ENCODE measurements around the gene ACTRT2. TPM values are rescaled to one million over a fixed set of nuclear protein-coding genes. Genes with fewer than 3 reads are reported as not detected.
A peak's percentile ranks its signal among the peaks of the same experiment; 100 is the strongest.

The ACTRT2 gene
- total RNA-seq, 2 experiments from 2014 or later, result not detected

DNA sequence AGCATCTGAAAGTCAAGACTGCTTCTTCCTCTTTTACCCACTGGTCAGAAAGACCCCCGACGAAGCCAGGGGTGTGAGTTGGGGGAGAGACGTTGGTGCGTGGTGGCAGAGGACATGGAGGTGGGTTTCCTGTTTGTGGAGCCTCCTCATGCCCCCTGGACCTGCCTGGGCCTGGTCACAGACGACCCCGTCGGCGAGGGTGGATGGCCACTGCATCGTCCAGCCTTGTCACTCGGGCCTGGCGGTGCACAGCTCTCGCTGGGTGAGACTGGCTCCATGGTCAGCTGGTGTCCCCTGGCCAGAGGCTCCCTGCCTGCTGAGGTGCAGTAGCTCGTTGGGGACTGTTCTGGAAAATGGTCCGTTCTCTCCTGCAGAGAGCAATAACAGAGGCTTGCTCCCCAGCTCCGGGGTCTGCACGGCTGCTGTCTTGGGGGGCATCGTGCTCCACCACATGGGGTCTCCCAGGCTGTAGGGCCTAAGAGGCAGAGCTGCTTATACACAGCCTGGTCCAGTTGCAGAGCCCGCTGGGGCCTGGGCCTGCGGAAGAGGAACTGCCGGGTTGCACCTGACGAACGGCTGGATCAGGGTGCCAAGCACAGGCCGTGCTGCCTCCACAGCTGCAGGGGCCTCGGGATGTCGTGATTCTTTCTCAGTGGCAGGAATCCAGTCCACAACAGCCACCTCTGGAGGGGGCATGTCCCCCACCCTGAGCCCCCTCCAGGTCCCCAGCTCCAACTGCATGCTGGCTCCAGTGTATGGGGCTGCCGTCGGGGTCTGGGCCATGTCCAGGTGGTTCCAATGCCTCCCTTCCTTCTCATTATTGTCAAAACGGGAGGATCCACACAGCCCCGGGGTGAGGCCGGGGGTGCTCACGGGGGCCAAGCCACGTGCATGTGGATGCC, 18.0 kb upstream of the ACTRT2 start:
- no peak for DNase-seq
- no peaks in the 10 kb centered on the region for H3K36me3 Mint-ChIP-seq (ENCODE audit: low read depth)
- no peak overlapping the region for H3K27ac Mint-ChIP-seq
- no peaks in the 10 kb centered on the region for H3K4me1 Mint-ChIP-seq
- ChIA-PET CTCF (no interaction called here), POLR2A (no interaction called here)
- H3K9me3 Mint-ChIP-seq, result peaks cover 12% of the 10 kb centered on the region
- H3K27me3 Mint-ChIP-seq, result no peaks in the 10 kb centered on the region
- H3K4me3 Mint-ChIP-seq, result no peak overlapping the region

DNA sequence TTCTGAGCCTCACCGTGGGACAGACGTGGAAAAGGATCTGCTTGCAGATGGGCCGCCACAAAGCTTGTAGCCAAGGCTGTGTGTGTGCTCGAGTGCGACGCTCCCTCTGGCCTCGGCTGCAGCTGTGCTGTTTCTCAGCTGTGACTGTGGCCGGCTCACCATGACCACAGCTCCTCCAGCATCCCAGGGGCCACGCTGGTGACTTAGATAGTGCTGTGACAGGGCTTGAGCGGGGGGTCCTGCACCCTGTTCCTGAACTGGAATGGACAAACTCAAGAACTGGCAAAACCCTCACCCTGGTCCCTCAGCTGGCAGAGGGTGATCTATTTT, 17.4 kb upstream of the ACTRT2 start:
- CTCF ChIA-PET, result no interaction called here
- no peak for DNase-seq

DNA sequence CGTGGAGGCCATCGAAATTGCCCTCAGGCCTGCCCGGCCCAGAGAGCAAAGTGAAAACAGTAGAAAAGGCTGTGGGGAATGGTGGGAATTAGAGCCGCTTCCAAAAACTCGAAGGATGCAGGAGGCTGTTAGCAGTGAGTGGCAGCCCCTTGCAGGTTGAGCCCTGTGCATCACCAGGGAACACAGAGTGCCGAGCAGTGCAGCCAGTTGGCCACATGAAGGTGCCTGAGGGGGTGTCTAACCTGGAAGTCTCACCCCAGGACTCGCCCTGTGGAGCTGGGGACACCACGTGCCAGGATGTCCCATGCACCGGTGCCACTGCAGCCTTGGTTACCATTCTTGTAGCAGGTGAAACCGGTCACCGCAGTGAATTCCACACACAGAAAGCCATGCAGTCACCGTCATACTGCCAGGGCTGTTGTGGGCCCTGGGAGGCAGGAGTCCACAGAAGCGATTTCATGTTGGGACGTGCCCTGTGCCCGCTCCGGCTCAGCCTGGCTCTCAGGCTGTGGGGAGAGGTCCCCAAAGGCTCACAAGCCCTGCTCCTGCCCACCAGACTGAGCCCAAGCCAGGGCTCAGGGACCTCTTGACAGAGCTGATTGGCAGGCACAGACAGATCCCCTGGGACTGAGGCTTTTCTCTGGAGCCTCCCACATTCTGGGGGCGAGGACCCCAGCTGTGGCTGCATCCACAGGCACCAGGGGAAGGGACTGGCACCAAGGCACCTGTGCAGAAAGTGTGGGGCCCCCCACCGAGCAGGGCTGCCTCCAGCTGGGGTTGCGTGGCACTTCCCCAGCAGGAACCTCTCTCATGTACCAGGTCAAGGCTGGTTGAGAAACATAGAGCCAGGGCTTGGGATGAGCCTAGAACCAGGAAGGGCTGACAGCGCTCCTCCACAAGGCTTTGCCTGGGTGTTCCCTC, 16.7 kb upstream of the ACTRT2 start:
- Mint-ChIP-seq H3K4me3 (no peak overlapping the region), H3K4me1 (no peaks in the 10 kb centered on the region), H3K27me3 (no peaks in the 10 kb centered on the region), H3K36me3 (ENCODE audit: low read depth) (no peaks in the 10 kb centered on the region), H3K27ac (no peak overlapping the region), H3K9me3 (peaks cover 18% of the 10 kb centered on the region)
- no peak for DNase-seq
- CTCF ChIA-PET, result no interaction called here
- POLR2A ChIA-PET, result no interaction called here

More for the DNA sequence above, 17.4 kb upstream of the ACTRT2 start:
- Mint-ChIP-seq H3K9me3 (peaks cover 17% of the 10 kb centered on the region), H3K4me3 (no peak overlapping the region), H3K4me1 (no peaks in the 10 kb centered on the region), H3K36me3 (ENCODE audit: low read depth) (no peaks in the 10 kb centered on the region), H3K27me3 (no peaks in the 10 kb centered on the region), H3K27ac (no peak overlapping the region)
- POLR2A ChIA-PET, result no interaction called here

DNA sequence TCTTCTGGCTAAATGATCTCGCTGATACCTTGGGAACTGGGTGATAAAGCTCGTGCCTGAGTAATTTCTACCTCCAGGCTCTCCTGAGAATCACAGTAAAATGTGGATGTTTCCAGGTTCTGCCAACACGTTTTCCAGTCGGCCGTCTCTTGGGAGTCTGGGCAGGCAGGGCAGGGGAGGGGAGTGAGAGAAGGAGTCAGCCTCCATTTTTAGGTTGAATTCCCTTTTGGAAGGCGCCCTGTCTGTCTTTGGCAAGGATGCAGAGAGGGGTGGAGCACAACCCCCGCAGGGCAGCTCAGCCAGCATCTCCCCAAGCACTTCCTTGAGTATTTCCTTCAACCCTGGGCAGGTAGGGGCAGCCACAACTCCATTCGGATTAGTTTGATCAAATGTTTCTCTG, 15.5 kb upstream of the ACTRT2 start:
- ChIA-PET POLR2A (no interaction called here), CTCF (no interaction called here)
- no peak overlapping the region for H3K4me3 Mint-ChIP-seq
- no peaks in the 10 kb centered on the region for H3K4me1 Mint-ChIP-seq
- H3K27ac Mint-ChIP-seq, result no peak overlapping the region
- H3K27me3 Mint-ChIP-seq, result no peaks in the 10 kb centered on the region
- DNase-seq, result no peak
- no peaks in the 10 kb centered on the region for H3K36me3 Mint-ChIP-seq (ENCODE audit: low read depth)
- peaks cover 18% of the 10 kb centered on the region for H3K9me3 Mint-ChIP-seq

DNA sequence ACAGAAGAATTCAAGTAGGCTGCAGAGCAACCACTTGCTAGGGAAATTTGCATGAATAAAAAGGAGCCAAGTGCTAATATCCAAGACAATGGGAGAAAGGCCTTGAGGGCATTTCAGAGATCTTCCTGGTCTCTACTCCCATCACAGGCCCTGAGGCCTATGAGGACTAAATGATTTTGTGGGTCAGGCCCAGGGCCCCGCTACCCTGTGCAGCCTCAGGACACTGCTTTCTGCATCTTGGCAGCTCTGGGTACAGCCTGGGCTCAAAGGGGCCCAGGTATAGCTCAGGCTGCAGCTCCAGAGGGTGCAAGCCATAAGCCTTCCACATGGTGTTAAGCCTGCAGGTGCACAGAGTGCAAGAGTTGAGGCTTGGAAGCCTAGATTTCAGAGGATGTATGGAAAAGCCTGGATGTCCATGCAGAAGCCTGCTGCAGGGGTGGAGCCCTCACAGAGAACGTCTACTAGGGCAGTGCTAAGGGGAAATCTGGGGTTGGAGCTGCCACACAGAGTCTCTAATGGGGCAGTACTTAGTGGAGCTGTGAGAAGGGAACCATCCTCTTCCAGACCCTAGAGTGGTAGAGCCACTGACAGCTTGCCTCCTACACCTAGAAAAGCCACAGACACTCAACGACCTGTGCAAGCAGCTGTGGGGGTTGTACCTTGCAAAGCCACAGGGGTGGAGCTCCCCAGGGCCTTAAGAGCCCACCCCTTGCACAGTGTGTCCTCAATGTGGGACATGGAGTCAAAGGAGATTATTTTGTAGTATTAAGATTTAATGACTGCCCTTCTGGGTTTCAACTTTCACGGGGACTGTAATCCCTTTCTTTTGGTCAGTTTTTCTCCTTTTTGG, 13.7 kb upstream of the ACTRT2 start:
- POLR2A ChIA-PET, result no interaction called here
- H3K27me3 Mint-ChIP-seq, result no peaks in the 10 kb centered on the region
- peaks cover 18% of the 10 kb centered on the region for H3K9me3 Mint-ChIP-seq
- no peak for DNase-seq
- no peak overlapping the region for H3K27ac Mint-ChIP-seq
- CTCF ChIA-PET, result no interaction called here
- H3K4me1 Mint-ChIP-seq, result no peaks in the 10 kb centered on the region
- H3K4me3 Mint-ChIP-seq, result no peak overlapping the region
- H3K36me3 Mint-ChIP-seq (ENCODE audit: low read depth), result no peaks in the 10 kb centered on the region

DNA sequence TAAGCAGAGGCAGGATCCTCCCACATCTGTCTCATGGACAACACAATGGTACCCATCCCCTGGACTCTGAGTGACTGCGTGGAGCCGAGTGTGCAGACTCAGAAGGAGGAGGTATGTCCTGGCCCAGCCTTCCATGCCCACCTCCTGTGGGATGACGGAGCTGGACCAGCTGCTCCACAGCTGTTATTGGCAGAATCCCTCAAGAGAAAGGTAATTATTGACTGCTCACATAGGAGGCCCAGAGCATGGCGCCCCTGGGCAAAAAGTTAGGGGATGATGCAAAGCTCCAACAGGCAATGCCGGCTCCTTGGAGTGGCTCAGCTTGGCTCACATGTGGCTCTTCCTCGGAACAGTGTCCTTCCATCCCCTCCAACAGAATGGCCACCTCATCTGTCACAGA, 12.2 kb upstream of the ACTRT2 start:
- no peaks in the 10 kb centered on the region for H3K36me3 Mint-ChIP-seq (ENCODE audit: low read depth)
- no peaks in the 10 kb centered on the region for H3K27me3 Mint-ChIP-seq
- H3K4me3 Mint-ChIP-seq, result no peak overlapping the region

GRCh38 chr1:3009556-3009955, 11.7 kb upstream of the ACTRT2 start:
- no peak for DNase-seq
- POLR2A ChIA-PET, result no interaction called here
- no peak overlapping the region for H3K27ac Mint-ChIP-seq
- H3K4me1 Mint-ChIP-seq, result no peaks in the 10 kb centered on the region
- peaks cover 18% of the 10 kb centered on the region for H3K9me3 Mint-ChIP-seq
- no peaks in the 10 kb centered on the region for H3K36me3 Mint-ChIP-seq (ENCODE audit: low read depth)
- H3K4me3 Mint-ChIP-seq, result no peak overlapping the region
- no peaks in the 10 kb centered on the region for H3K27me3 Mint-ChIP-seq
- CTCF ChIA-PET, result no interaction called here

More for the DNA sequence above, 12.2 kb upstream of the ACTRT2 start:
- ChIA-PET CTCF (no interaction called here), POLR2A (no interaction called here)
- no peak for DNase-seq
- Mint-ChIP-seq H3K9me3 (peaks cover 18% of the 10 kb centered on the region), H3K27ac (no peak overlapping the region), H3K4me1 (no peaks in the 10 kb centered on the region)

DNA sequence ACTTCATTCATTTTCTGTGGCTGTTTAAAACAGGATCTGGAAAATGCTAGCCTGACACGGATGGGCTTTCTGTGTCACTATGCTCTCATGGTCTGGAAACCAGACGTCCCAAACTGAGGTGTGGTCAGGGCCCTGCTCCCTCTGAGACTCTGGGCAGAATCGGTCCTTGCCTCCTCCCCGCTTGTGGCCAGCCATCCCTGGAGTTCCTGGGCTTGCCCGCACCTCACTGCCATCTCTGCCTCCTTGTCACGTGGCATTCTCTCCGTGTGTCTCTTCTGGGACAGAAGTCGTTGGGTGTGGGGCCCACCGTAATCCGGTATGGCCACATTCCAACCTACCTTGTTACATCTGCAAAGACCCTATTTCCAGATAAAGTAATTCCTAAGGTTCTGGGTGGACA, 10.1 kb upstream of the ACTRT2 start:
- Mint-ChIP-seq H3K27ac (no peak overlapping the region), H3K36me3 (ENCODE audit: low read depth) (no peaks in the 10 kb centered on the region), H3K4me1 (no peaks in the 10 kb centered on the region), H3K4me3 (no peak overlapping the region), H3K9me3 (peaks cover 18% of the 10 kb centered on the region), H3K27me3 (no peaks in the 10 kb centered on the region)
- CTCF ChIA-PET, result no interaction called here
- no peak for DNase-seq
- POLR2A ChIA-PET, result no interaction called here

DNA sequence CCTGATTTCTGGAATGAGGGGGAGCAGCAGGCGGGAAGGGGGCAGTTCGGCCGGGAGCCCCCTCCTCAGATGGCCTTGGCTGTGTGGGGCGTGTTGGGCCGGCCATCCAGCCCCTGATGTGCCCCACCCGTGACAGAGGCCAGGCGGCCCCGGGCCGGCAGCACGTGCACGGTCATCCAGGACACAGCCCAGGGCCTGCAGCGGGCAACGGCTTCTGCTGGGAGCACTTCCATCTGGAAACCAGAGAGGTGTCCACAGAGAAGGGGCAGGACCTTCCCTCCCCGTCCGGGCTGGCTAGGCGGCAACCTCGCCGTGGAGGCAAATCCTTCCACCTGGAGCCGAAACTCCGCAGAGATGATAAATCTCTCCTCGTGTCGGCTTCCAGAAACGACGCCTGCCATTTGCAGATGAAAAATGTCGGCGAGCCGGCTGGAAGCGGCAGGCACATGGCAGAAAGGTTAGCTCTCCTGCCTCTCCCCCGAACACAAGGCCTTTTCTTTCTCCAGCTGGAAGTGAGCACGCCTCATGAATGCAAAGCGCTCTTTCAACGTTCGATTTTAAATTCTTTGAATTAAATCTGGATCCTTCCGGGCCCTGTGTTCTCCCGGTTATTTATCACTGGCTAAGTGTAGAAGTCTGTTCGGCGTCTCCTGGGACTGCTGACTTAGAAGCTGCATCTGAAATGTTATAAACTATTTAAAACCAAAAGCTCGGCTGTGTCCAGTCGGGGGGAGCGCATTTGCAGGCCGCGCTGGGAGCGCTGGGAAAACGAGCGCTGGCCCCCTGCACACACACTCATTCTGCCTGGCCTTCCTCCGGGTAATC, 9.4 kb upstream of the ACTRT2 start:
- Mint-ChIP-seq H3K4me3 (no peak overlapping the region), H3K36me3 (ENCODE audit: low read depth) (no peaks in the 10 kb centered on the region), H3K9me3 (peaks cover 15% of the 10 kb centered on the region), H3K27ac (no peak overlapping the region), H3K4me1 (no peaks in the 10 kb centered on the region), H3K27me3 (no peaks in the 10 kb centered on the region)
- POLR2A ChIA-PET, result no interaction called here
- CTCF ChIA-PET, result no interaction called here
- DNase-seq, result no peak

DNA sequence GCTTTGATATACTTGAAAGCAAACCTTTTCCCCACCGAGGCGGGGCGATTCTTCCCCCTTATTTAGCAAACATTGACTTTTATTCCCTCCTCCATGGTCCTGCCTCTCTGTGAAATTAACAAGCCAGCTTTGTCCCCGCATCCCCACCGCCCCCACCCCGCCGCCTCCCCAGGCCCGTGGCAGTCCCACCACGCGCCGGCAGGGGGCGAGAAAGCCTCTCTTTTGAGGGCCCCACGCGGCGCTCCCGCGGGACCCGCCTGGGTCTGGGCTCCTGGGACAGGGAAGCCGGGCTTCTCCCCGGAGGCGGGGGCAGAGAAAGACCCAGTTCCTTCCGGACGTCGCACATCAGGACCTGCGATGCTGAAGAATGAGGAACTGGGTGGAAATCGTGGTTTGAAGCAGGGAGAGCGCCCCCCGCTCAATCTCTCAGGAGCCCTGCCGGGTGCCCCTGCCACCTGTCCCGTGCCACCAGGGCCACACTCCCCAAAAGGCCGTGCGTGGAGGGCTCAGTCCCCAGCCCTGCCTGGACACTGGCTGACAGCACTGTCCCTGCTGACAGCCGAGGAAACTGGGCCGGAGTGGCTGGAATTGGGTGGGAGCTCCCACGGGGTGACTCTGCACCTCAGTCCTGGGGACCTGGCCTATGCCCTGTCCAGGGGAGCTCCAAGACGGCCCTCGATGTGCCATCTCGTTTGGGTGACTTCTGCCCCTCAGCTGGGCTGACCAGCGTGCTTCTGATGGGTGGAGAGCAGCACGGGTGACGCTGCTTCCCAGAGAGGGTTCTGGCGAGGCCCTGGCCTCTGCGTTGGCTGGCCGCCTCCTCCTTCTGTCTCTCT, 8.6 kb upstream of the ACTRT2 start:
- ChIA-PET CTCF (interaction anchor here (0.6 to 1.0 kb wide), 2 partner anchors 15 to 138 kb away, joined by 3 read pairs; no protein-coding TSS in a partner anchor), POLR2A (no interaction called here)
- H3K4me1 Mint-ChIP-seq, result no peaks in the 10 kb centered on the region
- H3K36me3 Mint-ChIP-seq (ENCODE audit: low read depth), result no peaks in the 10 kb centered on the region
- H3K27me3 Mint-ChIP-seq, result no peaks in the 10 kb centered on the region
- DNase-seq, result peak; percentile 38
- no peak overlapping the region for H3K27ac Mint-ChIP-seq
- peaks cover 11% of the 10 kb centered on the region for H3K9me3 Mint-ChIP-seq
- no peak overlapping the region for H3K4me3 Mint-ChIP-seq

DNA sequence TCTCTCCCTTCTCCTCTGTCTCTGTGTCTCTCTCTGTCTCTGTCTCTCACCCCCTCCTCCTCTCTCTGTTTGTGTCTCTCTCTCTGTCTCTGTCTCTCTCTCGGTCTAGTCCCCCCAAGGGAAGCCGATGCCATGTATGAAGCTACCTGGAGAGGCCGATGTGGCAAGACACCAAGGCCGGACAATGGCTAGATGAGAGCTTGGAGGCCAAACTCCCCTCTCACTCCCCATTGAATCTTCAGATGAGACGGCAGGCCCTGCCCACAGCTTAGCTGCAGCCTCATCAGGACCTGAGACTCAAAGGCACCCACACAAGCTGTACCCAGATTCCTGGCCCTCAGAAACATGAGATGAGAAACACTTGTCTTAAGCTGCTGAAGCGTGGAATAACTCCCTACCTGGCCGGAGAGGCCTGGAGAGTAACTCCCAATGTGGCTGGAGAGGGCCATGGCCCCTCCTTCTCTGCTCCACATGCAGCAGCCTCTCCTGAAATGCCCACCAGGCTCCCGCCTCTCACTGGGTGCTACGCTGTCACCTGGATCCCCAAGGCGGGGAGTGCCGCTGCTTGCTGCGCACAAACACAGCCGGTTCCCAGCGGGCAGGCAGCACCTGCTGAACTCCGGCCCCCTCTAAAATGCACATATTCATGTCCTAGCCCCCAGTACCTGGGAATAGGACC, 7.8 kb upstream of the ACTRT2 start:
- DNase-seq, result no peak
- Mint-ChIP-seq H3K27ac (no peak overlapping the region), H3K27me3 (no peaks in the 10 kb centered on the region), H3K9me3 (peaks cover 4% of the 10 kb centered on the region), H3K4me3 (no peak overlapping the region), H3K4me1 (no peaks in the 10 kb centered on the region), H3K36me3 (ENCODE audit: low read depth) (no peaks in the 10 kb centered on the region)
- POLR2A ChIA-PET, result no interaction called here
- CTCF ChIA-PET, result interaction anchor here (0.6 to 1.0 kb wide), 2 partner anchors 16 to 137 kb away, joined by 3 read pairs; no protein-coding TSS in a partner anchor
